ENCODE data around the gene MMRN1. TPM values are rescaled to one million over a fixed set of nuclear protein-coding genes. Genes with fewer than 3 reads are reported as not detected.
A peak's percentile ranks its signal among the peaks of the same experiment; 100 is the strongest.

Gene MMRN1
- total RNA-seq (1 to 10 TPM; 2.4 to 6.5 (median 3.7) TPM), polyA plus RNA-seq (1 to 10 TPM in 2 of 3 donors, under 1 TPM in 1; 0.15 to 3.3 (median 1.5) TPM)
- long read RNA-seq, donor 1, partial matches to known transcripts: 7 of 7 reads
- long read RNA-seq, donor 1, other reads (novel, unspliced or antisense): 0 of 7 reads
- long read RNA-seq, donor 2: 0 reads

- peak within 1 kb of the TSS in 4 of 8 donors; percentile 20 to 47 (median 25) for H3K27ac ChIP-seq
- intact Hi-C loops (cut with DNase I; ENCODE audit: low total_unique reads): no loop called here
- 21 to 32% (median 26%) methylated on average over 11 of the region's 11 CpGs for WGBS, 5 donors
- no peak for TF ChIP-seq CTCF (IDR thresholded peaks at IDR 0.05 in 8 of 11, conservative IDR thresholded peaks at IDR 0.05 in 3 of 11)
- TF ChIP-seq POLR2A (IDR thresholded peaks at IDR 0.05): no peak
- H3K4me3 ChIP-seq: peak within 1 kb of the TSS in 2 of 8 donors; percentile 14 to 42
- peaks cover 0 to 28% (median 4%) of the 10 kb centered on the region in 7 donors for H3K27me3 ChIP-seq (replicated peaks in 1 of 7)
- no peak for DNase-seq
- no peaks in the 10 kb centered on the region for H3K9me3 ChIP-seq
- H3K36me3 ChIP-seq: no peaks in the 10 kb centered on the region
- peaks cover 0 to 33% (median 16%) of the 10 kb centered on the region in 6 donors for H3K4me1 ChIP-seq
Measured at GRCh38 chr4:89894649-89895550, at the start of gene MMRN1. MMRN1 (plus strand) TSS chr4:89894854; CDS start chr4:89894972, 118 bp downstream.

- Histone ChIP-seq H3K27ac (no peak overlapping the region), H3K36me3 (no peaks in the 10 kb centered on the region), H3K4me1 (no peaks in the 10 kb centered on the region), H3K4me3 (no peak overlapping the region), H3K27me3 (replicated peaks in 1 of 7) (no peaks in the 10 kb centered on the region), H3K9me3 (peaks cover 0 to 21% (median 15%) of the 10 kb centered on the region in 8 donors)
- intact Hi-C loops (cut with DNase I; ENCODE audit: low total_unique reads): no loop called here
- DNase-seq: no peak
- TF ChIP-seq CTCF (IDR thresholded peaks at IDR 0.05 in 8 of 11, conservative IDR thresholded peaks at IDR 0.05 in 3 of 11): no peak
- TF ChIP-seq POLR2A (IDR thresholded peaks at IDR 0.05): no peak
- TF ChIP-seq POLR2AphosphoS5 (IDR thresholded peaks at IDR 0.05): no peak
- 78 to 96% (median 83%) methylated on average over 1 of the region's 1 CpG for WGBS, 5 donors
Measured at GRCh38 chr4:89847571-89848325, 46.9 kb upstream of the MMRN1 start.

GRCh38 chr4:89855236-89855635 lies 39.4 kb upstream of the MMRN1 start:
- no peaks in the 10 kb centered on the region for H3K27me3 ChIP-seq (replicated peaks in 1 of 7)
- intact Hi-C loops (cut with DNase I; ENCODE audit: low total_unique reads): no loop called here
- no peak overlapping the region for H3K4me3 ChIP-seq
- H3K27ac ChIP-seq: no peak overlapping the region
- TF ChIP-seq CTCF (IDR thresholded peaks at IDR 0.05 in 8 of 11, conservative IDR thresholded peaks at IDR 0.05 in 3 of 11) (no peak), POLR2A (IDR thresholded peaks at IDR 0.05) (no peak), POLR2AphosphoS5 (IDR thresholded peaks at IDR 0.05) (no peak)
- 52 to 72% (median 61%) methylated on average over 3 of the region's 3 CpGs for WGBS, 5 donors
- H3K9me3 ChIP-seq: peaks cover 0 to 18% (median 4%) of the 10 kb centered on the region in 8 donors
- no peak for DNase-seq
- H3K4me1 ChIP-seq: no peaks in the 10 kb centered on the region
- no peaks in the 10 kb centered on the region for H3K36me3 ChIP-seq
